GM18870 (cell line): ENCODE results near the gene GYS2.
"Not testable (repeated sequence)": the region's sequence is repeated elsewhere in the genome, so short reads cannot be mapped to it uniquely, and the experiment has no call there.

Source experiments
- ATAC-seq: cut with Tn5 transposase; IDR thresholded peaks from one replicate; pipeline ENCODE4 v1.9.1; 2021; ENCODE audit warnings: moderate library complexity; ENCODE audit not compliant: unreplicated experiment

The GYS2 gene

GRCh38 chr12:21602774-21603173 is 1.9 kb downstream of the GYS2 start:
- ATAC-seq, result no peak

- ATAC-seq, result no peak
Measured at GRCh38 chr12:21600196-21600595, 4.5 kb downstream of the GYS2 start.

- no peak for ATAC-seq
Measured at GRCh38 chr12:21599143-21599999, 5.3 kb downstream of the GYS2 start.

- no peak for ATAC-seq
Measured at GRCh38 chr12:21598651-21599050, 6.0 kb downstream of the GYS2 start.

- ATAC-seq, result not testable (repeated sequence)
Measured at GRCh38 chr12:21595356-21595755, 9.3 kb downstream of the GYS2 start.

- ATAC-seq, result no peak
Measured at GRCh38 chr12:21585485-21585884, 19.2 kb downstream of the GYS2 start.

GRCh38 chr12:21584403-21585182 is 20.1 kb downstream of the GYS2 start:
- ATAC-seq, result not testable (repeated sequence)

- no peak for ATAC-seq
Measured at GRCh38 chr12:21583587-21583986, 21.1 kb downstream of the GYS2 start.

- ATAC-seq, result no peak
Measured at GRCh38 chr12:21580748-21581516, 23.7 kb downstream of the GYS2 start.

GRCh38 chr12:21577516-21577915 is 27.1 kb downstream of the GYS2 start:
- ATAC-seq, result no peak

GRCh38 chr12:21576431-21576830 is 28.2 kb downstream of the GYS2 start:
- no peak for ATAC-seq

GRCh38 chr12:21573733-21574358 is 30.8 kb downstream of the GYS2 start:
- no peak for ATAC-seq

- ATAC-seq, result no peak
Measured at GRCh38 chr12:21571046-21571445, 33.6 kb downstream of the GYS2 start.

- ATAC-seq, result no peak
Measured at GRCh38 chr12:21568115-21568514, 36.5 kb downstream of the GYS2 start.

- ATAC-seq, result no peak
Measured at GRCh38 chr12:21566907-21567394, 37.7 kb downstream of the GYS2 start.

- ATAC-seq, result no peak
Measured at GRCh38 chr12:21566223-21566906, 38.3 kb downstream of the GYS2 start.

- ATAC-seq, result no peak
Measured at GRCh38 chr12:21562859-21563258, 41.8 kb downstream of the GYS2 start.

- no peak for ATAC-seq
Measured at GRCh38 chr12:21561158-21561557, 43.5 kb downstream of the GYS2 start.

- ATAC-seq, result no peak
Measured at GRCh38 chr12:21559855-21560569, 44.6 kb downstream of the GYS2 start.
